Measurements from ENCODE around the gene GNB5. TPM values are rescaled to one million over a fixed set of nuclear protein-coding genes. Genes with fewer than 3 reads are reported as not detected.
"Not testable (repeated sequence)": the region's sequence is repeated elsewhere in the genome, so short reads cannot be mapped to it uniquely, and the experiment has no call there.

Gene GNB5
- polyA plus RNA-seq, 3 donors: 15.6 to 17.1 (median 15.8) TPM

DNA sequence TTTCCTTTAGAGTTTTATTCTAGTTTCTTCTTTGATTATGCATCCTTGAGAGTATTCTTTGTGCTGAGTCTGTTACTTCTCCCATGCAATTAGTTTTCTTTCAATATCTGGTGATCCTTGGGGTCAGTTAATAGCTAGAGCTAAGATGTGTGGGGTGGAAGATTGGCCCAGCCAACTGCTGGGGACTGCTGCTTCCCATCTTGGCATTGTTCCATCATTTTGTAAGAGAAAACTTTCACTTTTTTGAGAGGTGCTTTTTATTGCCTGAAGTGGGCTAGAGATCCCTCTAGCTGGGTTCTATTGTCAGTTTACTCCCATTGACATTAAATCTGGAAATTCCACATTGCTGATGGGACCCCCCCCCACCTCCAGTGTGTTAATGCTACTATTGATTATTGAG, 94.0 kb downstream of the GNB5 start:
- DNase-seq (ENCODE audit: low read depth in 3 of 3, low spot score in 2 of 3): no peak

DNA sequence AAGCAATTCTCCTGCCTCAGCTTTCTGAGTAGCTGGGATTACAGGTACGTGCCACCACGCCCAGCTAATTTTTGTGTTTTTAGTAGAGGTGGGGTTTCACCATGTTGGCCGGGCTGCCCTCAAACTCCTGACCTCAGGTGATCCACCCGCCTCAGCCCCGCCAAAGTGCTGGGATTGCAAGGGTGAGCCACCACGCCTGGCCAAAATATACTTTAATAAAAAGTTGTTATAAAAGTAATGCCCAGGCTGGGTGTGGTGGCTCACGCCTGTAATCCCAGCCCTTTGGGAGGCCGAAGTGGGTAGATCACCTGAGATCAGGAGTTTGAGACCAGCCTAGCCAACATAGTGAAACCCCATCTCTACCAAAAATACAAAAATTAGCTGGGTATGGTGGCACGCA, 94.7 kb downstream of the GNB5 start:
- not testable (repeated sequence) for DNase-seq (ENCODE audit: low read depth in 3 of 3, low spot score in 2 of 3)

DNA sequence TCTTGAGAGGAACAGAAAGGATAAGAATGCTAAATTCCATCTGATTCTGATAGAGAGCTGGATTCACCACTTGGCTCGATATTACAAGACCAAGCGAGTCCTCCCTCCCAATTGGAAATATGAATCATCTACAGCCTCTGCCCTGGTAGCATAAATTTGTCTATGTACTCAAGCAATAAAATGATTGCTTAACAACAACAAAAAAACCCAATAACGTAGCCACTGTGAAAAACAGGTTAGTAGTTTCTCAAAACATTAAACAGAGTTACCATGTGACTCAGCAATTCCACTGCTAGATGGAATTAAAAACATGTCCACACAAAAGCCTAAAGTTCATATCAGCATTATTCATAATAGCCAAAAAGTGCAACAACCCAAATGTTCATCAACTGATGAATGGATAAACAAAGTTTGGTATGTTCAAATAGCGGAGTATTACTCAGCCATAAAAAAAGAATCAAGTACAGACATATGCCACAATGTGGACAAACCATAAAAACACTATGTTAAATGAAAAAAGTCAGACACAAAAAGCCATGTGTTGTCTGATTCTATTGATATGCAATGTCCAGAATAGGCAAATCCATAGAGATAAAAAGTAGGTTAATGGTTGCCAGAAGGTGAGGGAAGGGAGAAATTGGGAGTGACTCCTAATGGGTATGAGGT, 95.5 kb downstream of the GNB5 start:
- DNase-seq (ENCODE audit: low read depth in 3 of 3, low spot score in 2 of 3): no peak

GRCh38 chr15:52094811-52095584, 96.2 kb downstream of the GNB5 start:
- DNase-seq (ENCODE audit: low read depth in 3 of 3, low spot score in 2 of 3): no peak

DNA sequence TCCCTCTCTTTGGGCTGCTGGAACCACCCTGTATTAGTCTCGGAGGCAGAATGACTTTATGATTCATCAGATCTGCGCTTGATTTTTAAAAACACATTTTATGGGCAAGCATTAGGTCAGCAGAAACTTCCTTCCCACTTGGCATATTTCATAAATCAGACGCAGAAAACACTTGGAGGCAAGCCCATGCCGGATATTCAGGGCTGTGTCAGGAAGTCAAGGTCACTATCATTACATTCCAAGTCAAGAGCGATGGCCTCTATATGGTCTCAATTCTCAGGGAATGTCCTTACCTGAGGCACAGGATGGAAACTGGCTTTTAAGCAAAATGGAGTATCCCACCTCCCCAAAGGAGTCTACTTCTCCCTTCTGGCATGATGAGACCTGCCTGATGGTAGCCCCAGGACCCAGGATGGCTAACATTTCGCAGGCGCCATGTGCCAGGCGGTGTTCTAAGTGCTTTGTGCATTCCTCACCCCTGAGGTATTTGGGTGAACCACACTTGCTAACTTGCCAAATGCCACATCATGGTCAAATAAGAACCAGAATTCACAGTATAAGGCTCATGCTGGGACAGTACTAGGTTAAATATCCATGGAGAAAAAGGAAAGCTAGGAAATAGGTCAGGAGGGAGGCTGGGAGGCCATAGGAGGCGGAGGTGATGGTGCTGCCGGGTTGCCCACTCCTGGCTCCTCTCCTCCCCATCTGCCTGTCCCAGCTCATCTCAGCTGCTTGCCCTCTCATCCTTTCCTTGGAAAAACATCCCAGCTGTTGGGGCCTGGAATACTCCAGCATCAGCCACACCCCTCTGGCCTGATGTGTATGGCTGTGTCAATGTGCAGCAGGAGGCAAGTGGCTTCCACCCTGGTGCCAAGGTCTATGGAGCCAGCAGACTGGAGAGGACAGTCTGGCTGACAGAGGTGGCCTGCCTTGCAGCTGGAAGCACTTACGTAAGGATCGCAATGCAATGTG, 97.4 kb downstream of the GNB5 start:
- DNase-seq (ENCODE audit: low read depth in 3 of 3, low spot score in 2 of 3): no peak

DNA sequence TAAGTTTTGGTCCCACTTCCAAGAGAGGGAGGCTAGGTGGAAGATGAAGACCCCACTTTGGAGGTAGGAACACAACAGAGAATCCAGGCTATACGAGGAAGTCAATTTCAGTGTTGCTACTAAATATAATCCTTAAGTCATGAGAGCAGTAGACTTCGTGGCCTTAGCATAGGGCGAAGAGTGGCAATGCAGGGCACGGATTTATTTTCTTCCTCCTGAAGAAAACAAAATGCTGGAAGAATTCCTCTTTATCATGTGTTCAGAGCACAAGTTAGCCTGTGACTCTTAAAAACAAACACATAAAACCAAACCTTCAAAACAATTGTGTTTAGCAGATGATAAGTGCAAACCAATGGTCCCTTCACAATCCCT, 98.0 kb downstream of the GNB5 start:
- DNase-seq (ENCODE audit: low read depth in 3 of 3, low spot score in 2 of 3): no peak

- DNase-seq (ENCODE audit: low read depth in 3 of 3, low spot score in 2 of 3): no peak
These were observed 101.0 kb downstream of the GNB5 start for GRCh38 chr15:52090193-52090592.

DNA sequence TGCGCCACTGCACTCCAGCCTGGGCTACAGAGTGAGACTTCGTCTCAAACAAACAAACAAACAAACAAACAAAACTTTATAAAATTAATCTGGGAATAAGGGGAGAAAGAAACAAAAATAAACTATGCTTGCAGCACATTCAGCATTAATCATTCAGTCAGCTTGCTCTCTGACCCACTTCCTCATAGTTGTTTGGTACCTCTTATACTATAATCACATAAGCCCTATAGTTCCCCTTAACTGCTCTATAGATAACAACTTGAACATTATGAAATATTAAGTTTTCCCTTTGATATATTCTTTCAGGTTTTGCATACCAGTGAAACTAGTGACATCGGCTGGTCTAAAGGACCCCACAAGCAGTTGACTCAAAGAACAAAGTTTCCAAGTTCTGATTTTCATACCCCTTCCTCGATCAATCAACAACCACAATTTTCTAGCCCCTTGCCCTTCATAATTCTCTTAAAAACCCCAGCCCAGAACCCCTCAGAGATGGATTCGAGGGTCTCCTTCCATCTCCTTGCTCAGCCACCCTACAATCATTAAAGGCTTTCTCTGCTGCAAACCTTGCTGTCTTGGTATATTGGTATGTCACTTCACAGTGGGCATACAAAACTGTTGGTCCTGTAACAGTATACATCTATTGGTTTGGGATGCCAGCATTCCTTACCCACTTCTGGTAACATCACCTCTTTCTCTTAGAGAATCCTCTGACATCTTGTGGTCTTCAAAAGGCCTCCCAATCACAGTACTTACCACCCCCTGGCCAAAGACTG, 105.0 kb downstream of the GNB5 start:
- DNase-seq (ENCODE audit: low read depth in 3 of 3, low spot score in 2 of 3): no peak

GRCh38 chr15:52085299-52085698, 105.9 kb downstream of the GNB5 start:
- DNase-seq (ENCODE audit: low read depth in 3 of 3, low spot score in 2 of 3): no peak

DNA sequence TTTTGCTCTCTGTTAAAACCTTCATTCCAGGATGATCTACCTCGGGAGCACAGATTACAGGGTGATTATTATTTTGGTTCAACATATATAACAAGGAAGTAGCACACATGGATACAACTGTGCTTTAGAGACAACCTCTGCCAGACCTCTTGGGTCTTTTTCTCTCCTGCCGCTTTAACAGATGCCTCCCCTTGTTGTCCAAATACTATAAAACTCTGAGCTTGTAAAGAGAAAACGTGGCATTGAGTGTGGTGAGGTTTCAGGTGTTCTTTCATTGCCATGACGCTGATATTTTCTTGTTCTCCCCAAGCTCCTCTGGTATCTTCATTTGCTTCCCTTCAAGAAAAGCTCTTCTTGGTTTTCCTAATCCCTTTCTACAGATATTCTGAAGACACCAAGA, 107.6 kb downstream of the GNB5 start:
- DNase-seq (ENCODE audit: low read depth in 3 of 3, low spot score in 2 of 3): no peak

GRCh38 chr15:52083037-52083359, 108.2 kb downstream of the GNB5 start:
- DNase-seq (ENCODE audit: low read depth in 3 of 3, low spot score in 2 of 3): not testable (repeated sequence)

DNA sequence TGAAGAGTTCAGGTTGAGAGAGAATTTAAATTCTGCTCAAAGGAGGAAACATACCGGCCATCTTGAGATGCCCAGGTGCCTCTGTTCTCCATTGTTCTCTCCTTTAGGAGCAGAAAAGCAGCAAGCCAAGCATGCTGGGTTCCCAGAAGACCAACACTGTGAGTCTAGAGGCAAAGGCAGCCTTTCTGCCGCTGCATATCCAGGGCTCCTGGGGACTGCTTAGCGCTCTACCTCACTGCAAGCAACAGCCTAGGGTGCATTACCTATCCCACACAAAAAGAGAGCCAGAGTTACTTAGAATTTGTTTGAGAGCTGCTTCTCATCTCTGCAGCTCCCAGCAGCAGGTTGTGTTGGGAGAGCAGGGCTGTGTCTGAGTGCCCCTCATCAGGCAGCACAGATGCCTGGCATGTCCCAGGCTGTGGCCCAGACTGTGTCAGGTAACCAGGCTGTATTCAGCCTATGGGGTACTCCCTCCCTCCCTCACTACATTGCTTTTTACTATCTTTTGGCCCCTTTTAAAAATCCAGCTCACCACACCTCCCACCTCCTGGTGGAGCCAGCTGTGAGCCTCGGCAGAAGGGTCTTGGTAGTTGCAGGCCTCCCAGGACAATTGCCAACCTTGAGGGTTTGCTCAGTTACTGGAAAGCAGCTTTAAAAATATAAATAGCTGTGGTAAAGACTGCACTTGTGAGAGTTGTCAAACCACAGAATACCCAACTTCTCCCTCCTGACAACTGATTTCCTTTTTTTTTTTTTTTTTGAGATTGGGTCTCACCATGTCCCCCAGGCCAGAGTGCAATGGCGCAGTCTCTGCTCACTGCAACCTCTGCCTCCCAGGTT, 108.8 kb downstream of the GNB5 start:
- no peak for DNase-seq (ENCODE audit: low read depth in 3 of 3, low spot score in 2 of 3)

DNA sequence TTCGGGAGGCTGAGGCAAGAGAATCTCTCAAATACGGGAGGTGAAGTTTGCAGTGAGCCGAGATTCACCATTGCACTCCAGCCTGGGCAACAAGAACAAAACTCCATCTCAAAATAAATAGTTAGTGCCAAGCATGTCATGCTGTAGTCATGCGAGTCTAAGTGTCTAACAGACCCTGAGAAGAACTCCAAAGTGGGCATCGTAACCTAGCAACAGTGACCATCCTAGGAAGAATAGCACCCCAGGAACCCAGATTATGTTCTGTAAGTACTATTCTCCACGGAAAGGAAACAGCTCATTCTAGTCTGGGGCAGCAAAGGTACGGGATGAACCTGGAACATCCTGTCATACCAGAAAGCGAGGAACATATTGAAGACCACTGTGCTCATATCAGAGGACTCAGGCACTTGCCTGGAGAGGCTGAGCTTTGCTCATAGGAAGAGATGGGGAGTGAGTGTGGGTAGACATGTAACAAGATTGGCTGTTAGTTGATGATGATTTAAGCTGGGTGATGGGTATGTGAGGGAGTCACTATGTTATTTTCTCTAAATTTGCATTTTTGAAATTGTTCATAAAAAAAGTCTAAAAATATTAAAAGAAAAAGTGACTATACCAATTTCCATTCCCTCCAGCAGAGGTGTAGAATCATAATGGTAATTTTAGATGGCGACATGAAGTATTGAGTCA, 110.3 kb downstream of the GNB5 start:
- no peak for DNase-seq (ENCODE audit: low read depth in 3 of 3, low spot score in 2 of 3)

- DNase-seq (ENCODE audit: low read depth in 3 of 3, low spot score in 2 of 3): no peak
These were observed 111.2 kb downstream of the GNB5 start for GRCh38 chr15:52080031-52080430.

DNA sequence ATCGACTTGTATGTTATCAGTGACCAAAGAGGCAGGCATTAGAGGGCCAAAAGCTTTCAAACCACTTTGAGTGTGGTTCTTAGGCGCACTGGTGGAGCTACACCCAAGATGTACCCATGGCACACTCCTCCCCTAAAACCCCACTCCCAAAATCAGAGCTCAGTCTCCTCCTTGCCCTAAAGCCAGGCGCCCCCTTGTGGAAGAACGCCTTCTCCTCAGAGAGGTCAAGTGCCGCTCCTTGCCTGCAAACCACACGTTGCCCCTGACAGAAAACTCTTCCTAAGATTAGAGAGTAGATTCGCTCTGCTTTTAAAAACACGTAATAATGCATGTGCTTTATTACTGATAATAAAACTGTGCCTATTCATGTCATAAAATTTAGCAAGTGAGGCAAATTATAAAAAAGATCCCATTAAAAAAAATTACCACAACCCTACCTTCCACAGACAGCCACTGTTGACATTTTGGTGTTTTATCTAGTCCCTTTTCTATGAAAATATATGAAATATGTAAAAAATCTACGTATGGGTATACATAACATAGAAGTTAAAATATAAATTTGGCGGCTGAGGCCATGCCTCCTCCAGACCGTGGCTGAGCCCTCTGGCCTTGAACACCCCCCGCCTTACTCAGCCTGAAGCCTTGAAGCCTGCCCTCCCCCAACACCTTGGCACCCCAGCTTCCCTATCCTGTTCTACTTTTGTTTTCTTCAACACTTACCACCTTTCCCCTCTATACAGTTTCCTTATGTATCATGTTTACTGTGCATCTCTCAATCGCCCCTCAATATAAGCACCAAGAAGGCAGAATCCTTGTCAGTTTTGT, 112.1 kb downstream of the GNB5 start:
- DNase-seq (ENCODE audit: low read depth in 3 of 3, low spot score in 2 of 3): peak in 1 of 3 donors; percentile 32

DNA sequence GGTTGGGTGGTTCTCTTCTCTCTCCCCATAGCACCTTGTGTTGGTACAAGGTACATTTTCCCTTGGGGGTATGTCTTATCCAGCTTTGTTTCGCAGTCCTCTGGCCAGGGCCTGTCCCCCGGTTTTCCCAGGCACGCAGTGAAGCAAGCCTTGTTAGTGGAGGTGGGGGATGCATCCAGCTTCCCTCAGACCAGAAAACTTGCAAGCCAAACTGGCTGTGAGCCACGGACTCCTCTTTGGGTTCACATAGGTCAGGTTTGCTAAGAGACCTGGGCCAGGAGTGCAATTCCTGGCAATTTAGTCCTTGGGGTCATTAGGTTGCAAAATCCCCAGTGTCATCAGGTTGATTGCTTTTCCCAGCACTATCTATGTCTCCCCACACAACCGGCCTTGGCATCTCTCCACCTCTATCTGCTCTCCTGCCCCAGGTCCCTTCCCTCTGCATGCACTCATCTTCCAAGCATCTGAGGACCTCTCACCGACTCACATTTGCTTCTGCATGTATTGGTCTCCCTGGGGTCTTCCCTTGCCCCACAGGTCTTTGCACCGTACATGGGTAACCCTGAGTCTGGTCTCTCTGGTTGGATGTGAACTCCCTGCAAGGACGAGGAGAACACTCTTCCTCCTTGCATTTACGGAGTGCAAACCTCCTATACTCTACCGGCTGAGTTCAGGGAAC, 112.9 kb downstream of the GNB5 start:
- DNase-seq (ENCODE audit: low read depth in 3 of 3, low spot score in 2 of 3): no peak

- DNase-seq (ENCODE audit: low read depth in 3 of 3, low spot score in 2 of 3): no peak
These were observed 114.1 kb downstream of the GNB5 start for GRCh38 chr15:52076889-52077781.

Measured in right renal cortex interstitium (tissue), 3 donors.